GM21526 (cell line): ENCODE measurements around the gene DNM3.

Experiments used
- ATAC-seq: cut with Tn5 transposase; IDR thresholded peaks from one replicate; pipeline ENCODE4 v1.9.1; 2021; ENCODE audit warnings: moderate library complexity; ENCODE audit not compliant: unreplicated experiment, low FRiP score

Gene DNM3

GRCh38 chr1:172398970-172399755 is 557.9 kb downstream of the DNM3 start:
- ATAC-seq, result no peak

GRCh38 chr1:172399756-172400721 is 558.7 kb downstream of the DNM3 start:
- ATAC-seq, result no peak

- no peak for ATAC-seq
Measured at GRCh38 chr1:172400722-172401105, 559.4 kb downstream of the DNM3 start.

DNA sequence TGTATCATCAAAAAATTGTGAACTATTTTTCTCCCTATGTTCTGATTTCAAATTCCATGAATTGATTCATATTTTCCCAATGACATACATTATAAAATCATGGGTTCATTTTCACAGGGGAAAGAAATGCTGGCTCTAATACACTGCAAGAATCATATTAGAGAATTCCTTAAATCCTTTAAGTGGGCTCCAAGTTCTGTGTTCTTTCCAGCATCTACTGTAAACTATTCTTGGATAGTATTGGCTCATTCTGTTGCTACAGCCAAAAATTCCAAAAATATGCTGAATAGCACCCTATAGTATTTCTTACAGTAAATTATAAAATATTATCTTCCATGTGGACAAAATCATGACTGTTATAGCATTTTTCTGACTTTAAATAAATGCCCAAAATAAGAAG is 560.2 kb downstream of the DNM3 start:
- no peak for ATAC-seq

- no peak for ATAC-seq
Measured at GRCh38 chr1:172401892-172402291, 560.6 kb downstream of the DNM3 start.

DNA sequence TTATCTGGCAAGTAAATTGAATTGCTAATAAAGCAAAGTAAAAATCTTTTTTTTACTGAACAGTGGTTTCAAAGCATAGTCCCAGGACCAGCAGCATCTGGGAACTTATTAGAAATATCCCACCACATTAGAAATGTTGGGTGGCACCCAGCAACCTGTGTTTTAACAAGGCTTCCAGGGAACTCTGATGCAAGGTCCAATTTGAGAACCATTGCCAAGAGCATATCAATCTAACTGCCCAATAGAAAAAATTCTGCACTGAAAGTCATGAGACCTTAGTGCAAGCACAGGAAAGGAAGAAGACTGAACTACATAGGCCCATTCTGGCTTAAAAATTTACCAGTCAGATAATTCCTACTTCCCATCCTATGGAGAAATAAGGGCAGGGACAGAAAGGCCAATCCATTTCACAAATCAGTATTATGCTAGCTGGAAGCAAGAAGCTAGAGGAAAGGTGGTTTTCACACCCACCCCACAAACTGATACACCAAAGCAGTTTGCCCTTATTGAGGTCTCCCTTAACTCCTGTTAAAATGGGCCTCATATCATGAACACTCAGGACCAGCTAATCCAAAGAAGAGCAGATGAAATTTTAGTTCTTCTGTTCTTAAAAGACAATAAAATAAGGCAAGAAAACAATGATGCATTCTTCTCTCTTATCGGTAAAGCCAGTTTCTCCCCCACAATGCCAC is 561.7 kb downstream of the DNM3 start:
- ATAC-seq, result no peak

DNA sequence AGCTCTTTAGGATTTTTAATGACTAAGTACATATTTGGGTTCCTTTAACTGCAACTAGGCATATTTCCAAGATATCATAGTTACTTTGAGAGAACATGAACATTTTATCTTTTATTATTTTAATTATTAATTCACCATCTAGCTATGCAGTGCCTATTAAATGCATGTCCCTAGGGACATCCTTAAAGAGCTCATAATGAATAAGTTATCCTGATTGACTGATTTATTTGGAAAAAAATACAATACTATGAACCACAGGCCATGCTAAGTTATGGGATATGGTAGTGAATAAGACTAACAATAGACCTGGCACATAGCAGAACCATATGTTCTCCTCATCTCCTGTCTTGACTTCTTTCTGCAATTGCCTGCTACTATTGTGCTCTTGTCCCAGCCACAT is 562.8 kb downstream of the DNM3 start:
- no peak for ATAC-seq

DNA sequence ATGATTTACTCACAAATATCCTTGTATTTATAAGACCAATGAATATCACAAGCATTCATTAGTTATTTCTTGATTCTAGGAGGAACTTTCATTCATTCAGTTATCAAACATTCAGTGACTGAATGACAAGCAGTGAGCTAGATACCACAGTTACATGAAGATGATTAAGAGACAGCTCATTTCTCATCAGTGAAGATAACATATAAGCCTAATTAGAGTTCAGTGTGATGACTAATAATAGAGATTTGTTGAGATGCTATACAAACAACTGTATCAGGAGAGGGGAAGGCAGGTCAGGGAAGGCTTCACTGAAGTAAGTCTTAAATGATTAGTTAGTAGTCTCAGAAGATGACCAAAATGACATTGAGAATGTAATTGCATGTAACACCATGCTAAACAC is 564.6 kb downstream of the DNM3 start:
- ATAC-seq, result no peak

DNA sequence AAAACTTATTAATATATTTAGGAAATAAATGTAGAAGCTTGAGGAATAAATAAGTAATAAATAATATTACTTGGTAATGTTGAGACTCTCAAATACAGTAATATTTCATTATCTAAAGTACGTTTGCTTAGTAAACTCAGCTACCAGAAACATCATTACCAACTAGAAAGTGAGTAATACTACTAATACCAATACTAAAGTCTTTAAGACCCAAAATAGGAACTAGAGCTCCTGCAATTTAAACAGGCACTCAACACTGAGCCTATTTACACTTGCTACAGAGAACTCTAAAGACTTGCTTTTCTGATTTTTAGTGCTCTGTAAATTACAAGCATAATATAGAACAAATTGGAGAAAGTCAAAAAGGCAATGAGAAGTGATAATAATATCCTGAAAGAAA is 565.7 kb downstream of the DNM3 start:
- ATAC-seq, result no peak

- no peak for ATAC-seq
Measured at GRCh38 chr1:172408958-172409357, 567.7 kb downstream of the DNM3 start.

DNA sequence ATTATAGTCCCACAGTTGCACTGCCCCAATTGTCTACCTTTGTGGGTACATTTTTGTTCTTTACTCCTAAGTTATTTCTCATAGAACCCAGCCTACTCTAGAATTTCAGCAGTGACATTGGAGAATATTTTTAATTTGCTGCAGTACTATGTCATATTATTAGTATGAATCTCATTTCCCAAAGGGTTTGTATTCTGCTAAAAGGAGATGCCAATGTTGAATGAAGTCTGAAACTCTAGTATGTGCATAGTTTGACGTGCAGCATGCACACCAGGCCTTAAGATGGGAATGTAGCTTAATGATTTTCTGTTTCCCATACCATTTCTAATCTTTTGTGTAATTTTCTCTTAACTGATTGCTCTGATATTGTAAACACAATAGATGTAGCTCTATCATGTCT is 568.7 kb downstream of the DNM3 start:
- ATAC-seq, result no peak

GRCh38 chr1:172411791-172412338 is 570.6 kb downstream of the DNM3 start:
- no peak for ATAC-seq

DNA sequence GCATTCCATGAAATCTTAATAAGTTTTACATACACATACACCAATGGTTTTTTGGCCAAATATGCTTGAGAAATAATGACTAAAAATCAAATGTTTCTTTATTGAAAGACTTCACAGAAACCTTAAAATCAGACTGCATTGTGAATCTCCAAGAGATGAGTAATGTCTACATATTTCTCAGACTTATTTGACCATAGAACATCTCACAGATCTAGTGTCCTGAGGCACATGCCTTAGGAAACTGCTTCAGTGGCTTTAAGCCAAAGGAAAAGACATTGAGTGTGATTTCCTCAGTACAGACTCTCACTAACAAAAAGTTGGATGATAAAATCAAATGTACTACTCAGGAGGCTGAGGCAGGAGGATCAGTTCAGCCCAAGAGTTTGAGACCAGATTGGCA is 573.0 kb downstream of the DNM3 start:
- no peak for ATAC-seq

DNA sequence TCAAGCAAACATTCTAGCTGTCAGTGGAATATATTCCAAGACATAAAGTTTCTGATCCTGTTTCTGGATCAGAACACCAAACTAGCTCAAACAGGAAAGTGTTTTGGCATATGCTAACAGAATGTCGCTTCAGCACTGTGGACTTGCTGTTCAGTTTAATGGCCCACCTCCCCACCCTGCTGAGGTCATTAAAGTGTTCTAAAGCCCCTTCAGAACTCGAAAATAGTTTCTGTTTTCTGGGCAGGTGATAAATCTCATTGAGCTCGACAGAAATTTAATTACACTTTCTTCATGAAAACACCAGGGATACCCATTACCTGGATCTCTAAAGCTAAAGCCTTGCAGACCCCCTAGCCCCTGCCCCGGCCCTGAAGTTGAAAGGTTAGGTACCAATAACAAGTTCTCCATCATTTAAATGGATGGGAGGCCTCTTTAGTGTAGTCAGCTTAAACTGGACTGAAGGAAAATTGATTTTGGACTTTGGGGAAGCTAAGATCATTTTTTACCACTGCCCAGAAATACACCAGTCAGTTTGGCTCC is 575.3 kb downstream of the DNM3 start:
- ATAC-seq, result no peak

- no peak for ATAC-seq
Measured at GRCh38 chr1:172417557-172417956, 576.3 kb downstream of the DNM3 start.

DNA sequence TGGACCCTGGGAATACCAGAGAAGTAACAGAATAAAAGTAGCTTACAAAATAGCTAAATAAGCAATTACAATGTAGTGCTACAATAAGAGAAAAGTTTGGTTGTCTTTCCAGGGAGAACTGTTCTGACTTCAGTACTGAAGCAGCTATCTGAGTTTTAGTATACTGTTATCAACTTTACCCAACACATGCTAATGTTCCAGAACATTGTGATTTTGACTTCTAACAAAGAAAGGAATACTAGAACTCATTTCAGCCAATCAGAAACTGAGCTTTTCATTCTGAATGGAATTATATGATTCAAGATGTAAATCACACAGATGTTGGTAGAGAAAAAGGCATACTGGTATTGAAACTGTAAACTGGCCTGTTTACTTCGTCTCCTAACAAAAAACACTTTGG is 579.1 kb downstream of the DNM3 start, which contains the start of gene C1orf105:
C1orf105 (plus strand) TSS at position 301 of the 400 bp plus-strand sequence. CDS start 201 bp downstream, outside the sequence.
- ATAC-seq, result no peak

GRCh38 chr1:172421974-172422604 is 580.8 kb downstream of the DNM3 start:
- no peak for ATAC-seq

DNA sequence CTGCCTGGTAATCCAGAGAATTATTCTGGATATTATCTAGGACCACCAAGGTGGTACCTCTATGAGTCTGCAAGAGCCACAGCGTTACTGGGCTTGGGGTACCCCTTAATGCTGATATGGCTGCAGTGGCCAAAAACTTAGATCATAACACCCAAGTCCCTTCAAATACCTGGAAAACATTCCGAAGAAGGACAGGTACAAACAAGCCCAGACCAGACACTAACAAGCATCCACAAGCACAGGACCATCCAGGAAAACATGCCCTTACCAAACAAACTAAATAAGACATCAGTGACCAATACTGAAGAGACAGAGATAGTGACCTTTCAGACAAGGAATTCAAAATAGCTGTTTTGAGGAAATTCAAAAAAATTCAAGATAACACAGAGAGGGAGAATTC is 582.0 kb downstream of the DNM3 start:
- no peak for ATAC-seq

DNA sequence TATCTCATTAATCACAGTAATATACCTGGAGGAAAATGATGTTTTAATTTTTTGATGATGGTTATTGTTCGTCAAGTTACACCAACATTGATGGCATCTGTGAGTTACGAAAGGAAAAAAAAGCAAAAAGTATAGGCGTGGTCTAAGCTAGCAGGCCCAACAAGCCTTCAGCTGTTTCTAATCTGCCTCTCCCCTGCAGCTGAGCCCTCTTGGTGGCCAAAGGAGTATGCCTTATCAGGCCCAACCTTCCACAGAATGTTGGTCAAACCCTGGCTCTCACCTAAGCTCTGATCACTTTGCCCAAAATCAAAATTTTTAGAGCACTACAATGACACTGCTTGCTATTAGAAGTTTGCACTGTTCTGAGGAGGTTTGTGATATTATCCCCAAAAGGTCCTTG is 584.0 kb downstream of the DNM3 start:
- no peak for ATAC-seq

DNA sequence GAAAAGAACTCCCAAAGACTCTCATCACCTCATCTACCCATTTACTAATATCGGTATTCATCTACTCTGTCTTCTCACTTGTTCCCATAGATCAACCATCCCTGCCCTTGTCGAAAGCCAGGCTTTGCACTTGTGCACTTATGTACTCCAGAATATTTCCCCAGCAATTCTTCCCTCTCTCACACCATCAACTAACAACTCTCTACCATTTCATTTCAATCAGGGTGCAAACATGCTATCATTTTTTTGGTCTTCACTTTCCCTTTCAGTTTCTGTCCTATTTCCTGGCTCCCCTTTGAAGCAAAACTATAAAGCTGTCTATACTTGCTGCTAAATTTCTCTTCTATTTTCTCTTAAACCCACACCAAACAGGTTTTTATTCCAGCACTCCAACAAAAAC is 585.9 kb downstream of the DNM3 start:
- ATAC-seq, result no peak
